K562 (cell line): ENCODE measurements around the gene FGF21. TPM values are rescaled to one million over a fixed set of nuclear protein-coding genes. Genes with fewer than 3 reads are reported as not detected.

Experiments
- ILF3 ChIP-seq: fragments of 450-650 bp; IDR thresholded peaks from 2 replicates; pipeline ENCODE4 v1.6.1; 2018; ENCODE audit warnings: antibody characterized with exemption, mild to moderate bottlenecking, moderate library complexity, borderline replicate concordance
- NCOA2 ChIP-seq, 2 experiments: fragments of 450-650 bp; IDR thresholded peaks; 2 replicates each; pipeline ENCODE4 v1.6.1; 2018; ENCODE audit warnings: mild to moderate bottlenecking in 2 of 2, moderate library complexity in 1 of 2; ENCODE audit not compliant: partially characterized antibody in 2 of 2
- NCOA4 ChIP-seq: fragments of 450-650 bp; IDR thresholded peaks from 2 replicates; pipeline ENCODE4 v1.6.1; 2018; ENCODE audit warnings: mild to moderate bottlenecking; ENCODE audit not compliant: partially characterized antibody
- RCOR1 ChIP-seq, 2 experiments: IDR thresholded peaks; 2 replicates each; pipeline ENCODE4 v1.6.1; 2012; ENCODE audit warnings: low read depth in 2 of 2, low read length in 2 of 2, borderline replicate concordance in 1 of 2, improper control_type of control experiment in 1 of 2
- SRSF7 ChIP-seq: fragments of 200-400 bp; formaldehyde crosslinking; optimal IDR thresholded peaks from 2 replicates; pipeline ENCODE3; 2017; ENCODE audit warnings: mild to moderate bottlenecking, low read depth, low read length
- ZNF766 ChIP-seq: fragments of 200-800 bp; sonication (Bioruptor generic); conservative IDR thresholded peaks from 2 replicates; pipeline ENCODE4 v1.6.1; 2016; ENCODE audit warnings: missing genetic modification characterization, missing compliant biosample characterization
- ZNF77 ChIP-seq: fragments of 250-450 bp; sonication (Bioruptor Pico); IDR thresholded peaks from 2 replicates; pipeline ENCODE4 v1.5.0; 2020
- polyA plus RNA-seq, 8 experiments: library from polyadenylated mRNA; depleted of rRNA in 4 of 8; stranded (reverse) in 5 of 8; unstranded in 3 of 8; fragments of >200 nt; fragmentation: Nextera tagmentation in 2 of 8; fragmentation: Illumina TruSeq in 1 of 8; extraction: Ambion mirVana in 2 of 8; extraction: Trizol in 1 of 8; gene quantifications; 2 replicates each; pipeline versions ENCODE4 v1.2.1 to v1.2.3, GENCODE V29; 2011 to 2014; ENCODE audit warnings: inconsistent platforms in 1 of 8, missing spikeins in 1 of 8
- total RNA-seq, 7 experiments: library from RNA; depleted of rRNA in 6 of 7; stranded (reverse); fragments of >200 nt in 6 of 7; fragmentation: Illumina TruSeq in 2 of 7; extraction: Trizol in 2 of 7; gene quantifications; 2 replicates each; pipeline versions ENCODE4 v1.2.1 to v1.2.3, GENCODE V29; 2011 to 2021; ENCODE audit warnings: low replicate concordance in 1 of 7
- TF ChIP-seq, protein P1 (sequence below): fragments of 450-650 bp; IDR thresholded peaks from 2 replicates; pipeline ENCODE4 v1.6.1; 2017; ENCODE audit warnings: antibody characterized with exemption, mild to moderate bottlenecking
- TF ChIP-seq, protein P2 (sequence below), 2 experiments: fragments of 450-650 bp; formaldehyde crosslinking in 1 of 2; IDR thresholded peaks; 2 replicates each; pipeline versions ENCODE4 v1.4.0 to v1.6.1; 2014 to 2020; ENCODE audit warnings: mild to moderate bottlenecking in 2 of 2, borderline replicate concordance in 1 of 2, low read depth in 1 of 2
- TF ChIP-seq, protein P3 (sequence below): conservative IDR thresholded peaks from 2 replicates; pipeline ENCODE4 v1.6.1; 2011; ENCODE audit warnings: low read depth, mild to moderate bottlenecking, low read length; ENCODE audit not compliant: control insufficient read depth
- TF ChIP-seq, protein P4 (sequence below), 2 experiments: fragments of 450-650 bp; IDR thresholded peaks; 2 replicates each; pipeline ENCODE4 v1.6.1; 2016

The FGF21 gene
- total and polyA plus RNA-seq, 9 of the 15 experiments (the other 6 are each of a cell fraction or from before 2014, with no cell fraction given): 0.04 to 0.77 (median 0.09) TPM; not detected in 6

DNA sequence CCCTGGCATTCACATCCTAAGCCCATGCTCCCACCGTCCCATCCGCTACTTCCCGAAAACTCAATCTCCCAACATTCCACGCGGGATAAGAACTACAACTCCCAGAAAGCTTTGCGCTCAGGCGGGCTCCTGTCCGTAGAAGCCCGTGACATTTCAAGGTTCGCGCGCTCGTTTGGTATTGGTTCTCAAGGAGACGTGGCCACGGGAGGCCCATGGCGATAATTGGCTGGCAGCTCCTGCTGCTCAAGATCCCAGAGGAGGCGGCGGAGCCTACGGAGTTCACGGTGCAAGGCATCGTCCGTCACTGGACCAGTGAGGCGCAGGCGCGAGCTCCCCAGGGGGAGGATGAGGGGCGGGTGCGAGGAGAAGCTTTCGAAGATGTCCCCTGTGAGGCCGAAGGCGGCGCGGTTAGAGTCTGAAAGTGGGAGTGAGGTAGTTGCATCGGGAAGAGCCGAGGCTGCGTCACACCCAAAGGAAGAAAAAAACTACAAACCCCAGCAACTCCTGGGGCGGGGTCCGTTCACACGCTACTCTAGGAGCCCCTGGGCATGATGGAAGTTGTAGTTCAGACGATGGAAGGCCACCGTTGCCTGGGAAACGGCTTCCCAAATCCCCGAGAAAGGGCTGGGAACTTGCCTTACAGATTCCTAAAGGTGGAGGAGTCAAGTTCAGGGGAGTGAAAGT lies 34.6 kb upstream of the FGF21 start (continued):
- TF ChIP-seq, protein P1, sequence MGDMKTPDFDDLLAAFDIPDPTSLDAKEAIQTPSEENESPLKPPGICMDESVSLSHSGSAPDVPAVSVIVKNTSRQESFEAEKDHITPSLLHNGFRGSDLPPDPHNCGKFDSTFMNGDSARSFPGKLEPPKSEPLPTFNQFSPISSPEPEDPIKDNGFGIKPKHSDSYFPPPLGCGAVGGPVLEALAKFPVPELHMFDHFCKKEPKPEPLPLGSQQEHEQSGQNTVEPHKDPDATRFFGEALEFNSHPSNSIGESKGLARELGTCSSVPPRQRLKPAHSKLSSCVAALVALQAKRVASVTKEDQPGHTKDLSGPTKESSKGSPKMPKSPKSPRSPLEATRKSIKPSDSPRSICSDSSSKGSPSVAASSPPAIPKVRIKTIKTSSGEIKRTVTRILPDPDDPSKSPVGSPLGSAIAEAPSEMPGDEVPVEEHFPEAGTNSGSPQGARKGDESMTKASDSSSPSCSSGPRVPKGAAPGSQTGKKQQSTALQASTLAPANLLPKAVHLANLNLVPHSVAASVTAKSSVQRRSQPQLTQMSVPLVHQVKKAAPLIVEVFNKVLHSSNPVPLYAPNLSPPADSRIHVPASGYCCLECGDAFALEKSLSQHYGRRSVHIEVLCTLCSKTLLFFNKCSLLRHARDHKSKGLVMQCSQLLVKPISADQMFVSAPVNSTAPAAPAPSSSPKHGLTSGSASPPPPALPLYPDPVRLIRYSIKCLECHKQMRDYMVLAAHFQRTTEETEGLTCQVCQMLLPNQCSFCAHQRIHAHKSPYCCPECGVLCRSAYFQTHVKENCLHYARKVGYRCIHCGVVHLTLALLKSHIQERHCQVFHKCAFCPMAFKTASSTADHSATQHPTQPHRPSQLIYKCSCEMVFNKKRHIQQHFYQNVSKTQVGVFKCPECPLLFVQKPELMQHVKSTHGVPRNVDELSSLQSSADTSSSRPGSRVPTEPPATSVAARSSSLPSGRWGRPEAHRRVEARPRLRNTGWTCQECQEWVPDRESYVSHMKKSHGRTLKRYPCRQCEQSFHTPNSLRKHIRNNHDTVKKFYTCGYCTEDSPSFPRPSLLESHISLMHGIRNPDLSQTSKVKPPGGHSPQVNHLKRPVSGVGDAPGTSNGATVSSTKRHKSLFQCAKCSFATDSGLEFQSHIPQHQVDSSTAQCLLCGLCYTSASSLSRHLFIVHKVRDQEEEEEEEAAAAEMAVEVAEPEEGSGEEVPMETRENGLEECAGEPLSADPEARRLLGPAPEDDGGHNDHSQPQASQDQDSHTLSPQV: peak; percentile 92
- no peak for TF ChIP-seq ILF3
- TF ChIP-seq NCOA2 (IDR thresholded peaks at IDR 0.05; ENCODE audit: partially characterized antibody in 2 of 2): no peak
- TF ChIP-seq, protein P2, sequence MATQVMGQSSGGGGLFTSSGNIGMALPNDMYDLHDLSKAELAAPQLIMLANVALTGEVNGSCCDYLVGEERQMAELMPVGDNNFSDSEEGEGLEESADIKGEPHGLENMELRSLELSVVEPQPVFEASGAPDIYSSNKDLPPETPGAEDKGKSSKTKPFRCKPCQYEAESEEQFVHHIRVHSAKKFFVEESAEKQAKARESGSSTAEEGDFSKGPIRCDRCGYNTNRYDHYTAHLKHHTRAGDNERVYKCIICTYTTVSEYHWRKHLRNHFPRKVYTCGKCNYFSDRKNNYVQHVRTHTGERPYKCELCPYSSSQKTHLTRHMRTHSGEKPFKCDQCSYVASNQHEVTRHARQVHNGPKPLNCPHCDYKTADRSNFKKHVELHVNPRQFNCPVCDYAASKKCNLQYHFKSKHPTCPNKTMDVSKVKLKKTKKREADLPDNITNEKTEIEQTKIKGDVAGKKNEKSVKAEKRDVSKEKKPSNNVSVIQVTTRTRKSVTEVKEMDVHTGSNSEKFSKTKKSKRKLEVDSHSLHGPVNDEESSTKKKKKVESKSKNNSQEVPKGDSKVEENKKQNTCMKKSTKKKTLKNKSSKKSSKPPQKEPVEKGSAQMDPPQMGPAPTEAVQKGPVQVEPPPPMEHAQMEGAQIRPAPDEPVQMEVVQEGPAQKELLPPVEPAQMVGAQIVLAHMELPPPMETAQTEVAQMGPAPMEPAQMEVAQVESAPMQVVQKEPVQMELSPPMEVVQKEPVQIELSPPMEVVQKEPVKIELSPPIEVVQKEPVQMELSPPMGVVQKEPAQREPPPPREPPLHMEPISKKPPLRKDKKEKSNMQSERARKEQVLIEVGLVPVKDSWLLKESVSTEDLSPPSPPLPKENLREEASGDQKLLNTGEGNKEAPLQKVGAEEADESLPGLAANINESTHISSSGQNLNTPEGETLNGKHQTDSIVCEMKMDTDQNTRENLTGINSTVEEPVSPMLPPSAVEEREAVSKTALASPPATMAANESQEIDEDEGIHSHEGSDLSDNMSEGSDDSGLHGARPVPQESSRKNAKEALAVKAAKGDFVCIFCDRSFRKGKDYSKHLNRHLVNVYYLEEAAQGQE (IDR thresholded peaks at IDR 0.05; ENCODE audit: borderline replicate concordance): no peak
- TF ChIP-seq, protein P2 (CRISPR knock-in tag; IDR thresholded peaks at IDR 0.05; ENCODE audit: low read depth): no peak
- no peak for TF ChIP-seq SRSF7
- TF ChIP-seq ZNF766: peak; percentile 95
- TF ChIP-seq, protein P3, sequence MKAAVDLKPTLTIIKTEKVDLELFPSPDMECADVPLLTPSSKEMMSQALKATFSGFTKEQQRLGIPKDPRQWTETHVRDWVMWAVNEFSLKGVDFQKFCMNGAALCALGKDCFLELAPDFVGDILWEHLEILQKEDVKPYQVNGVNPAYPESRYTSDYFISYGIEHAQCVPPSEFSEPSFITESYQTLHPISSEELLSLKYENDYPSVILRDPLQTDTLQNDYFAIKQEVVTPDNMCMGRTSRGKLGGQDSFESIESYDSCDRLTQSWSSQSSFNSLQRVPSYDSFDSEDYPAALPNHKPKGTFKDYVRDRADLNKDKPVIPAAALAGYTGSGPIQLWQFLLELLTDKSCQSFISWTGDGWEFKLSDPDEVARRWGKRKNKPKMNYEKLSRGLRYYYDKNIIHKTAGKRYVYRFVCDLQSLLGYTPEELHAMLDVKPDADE: peak; percentile 97
- TF ChIP-seq, protein P4, sequence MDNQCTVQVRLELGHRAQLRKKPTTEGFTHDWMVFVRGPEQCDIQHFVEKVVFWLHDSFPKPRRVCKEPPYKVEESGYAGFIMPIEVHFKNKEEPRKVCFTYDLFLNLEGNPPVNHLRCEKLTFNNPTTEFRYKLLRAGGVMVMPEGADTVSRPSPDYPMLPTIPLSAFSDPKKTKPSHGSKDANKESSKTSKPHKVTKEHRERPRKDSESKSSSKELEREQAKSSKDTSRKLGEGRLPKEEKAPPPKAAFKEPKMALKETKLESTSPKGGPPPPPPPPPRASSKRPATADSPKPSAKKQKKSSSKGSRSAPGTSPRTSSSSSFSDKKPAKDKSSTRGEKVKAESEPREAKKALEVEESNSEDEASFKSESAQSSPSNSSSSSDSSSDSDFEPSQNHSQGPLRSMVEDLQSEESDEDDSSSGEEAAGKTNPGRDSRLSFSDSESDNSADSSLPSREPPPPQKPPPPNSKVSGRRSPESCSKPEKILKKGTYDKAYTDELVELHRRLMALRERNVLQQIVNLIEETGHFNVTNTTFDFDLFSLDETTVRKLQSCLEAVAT (IDR thresholded peaks at IDR 0.05): no peak
- TF ChIP-seq RCOR1 (IDR thresholded peaks at IDR 0.05; ENCODE audit: borderline replicate concordance in 1 of 2, low read depth in 2 of 2, low read length in 2 of 2): peak in 1 of 2 experiments; percentile 61; a peak in 2 of 4 replicates
- no peak for TF ChIP-seq NCOA4
- no peak for TF ChIP-seq ZNF77 (CRISPR knock-in tag)
